ENCODE results near the gene ZNF532. TPM values are rescaled to one million over a fixed set of nuclear protein-coding genes. Genes with fewer than 3 reads are reported as not detected.
"Not testable (repeated sequence)": the region's sequence is repeated elsewhere in the genome, so short reads cannot be mapped to it uniquely, and the experiment has no call there.

Gene ZNF532
- total RNA-seq, 1 experiment from 2014 or later = 118 TPM

DNA sequence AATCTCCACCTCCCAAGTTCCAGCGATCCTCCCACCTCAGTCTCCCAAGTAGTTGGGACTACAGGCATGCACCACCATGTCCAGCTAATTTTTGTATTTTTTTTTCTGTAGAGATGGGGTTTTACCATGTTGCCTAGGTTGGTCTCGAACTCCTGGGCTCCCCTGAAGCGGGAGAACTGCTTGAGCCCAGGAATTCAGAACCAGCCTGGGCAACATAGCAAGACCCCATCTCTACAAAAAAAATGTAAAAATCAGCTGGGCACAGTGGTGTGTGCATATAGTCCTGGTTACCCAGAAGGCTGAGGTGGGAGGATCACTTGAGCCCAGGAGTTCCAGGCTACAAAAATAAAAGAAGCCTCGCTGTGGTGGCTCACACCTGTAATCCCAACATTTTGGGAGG, 12.0 kb upstream of the ZNF532 start:
- Histone ChIP-seq H3K36me3 (ENCODE audit: insufficient read depth, low read length, poor library complexity, severe bottlenecking) (no peaks in the 10 kb centered on the region), H3K9me3 (ENCODE audit: low read depth, low read length, poor library complexity, severe bottlenecking) (no peaks in the 10 kb centered on the region), H3K27me3 (replicated peaks; ENCODE audit: insufficient read depth, low read depth, low read length, poor library complexity) (no peaks in the 10 kb centered on the region), H3K4me1 (ENCODE audit: insufficient read depth, low read length, poor library complexity, severe bottlenecking) (peaks cover 30% of the 10 kb centered on the region), H3K27ac (ENCODE audit: low read depth, low read length, poor library complexity, severe bottlenecking) (no peak overlapping the region), H3K4me3 (ENCODE audit: low read depth, low read length, poor library complexity, severe bottlenecking) (no peak overlapping the region)
- BruUV-seq (replicated peaks) = no TSS peak
- CTCF ChIA-PET = no interaction called here
- DNase-seq (ENCODE audit: low spot score) = no peak
- no peak for TF ChIP-seq EZH2 (IDR thresholded peaks at IDR 0.05; ENCODE audit: borderline replicate concordance, low read depth, low read length, poor library complexity, severe bottlenecking)
- TF ChIP-seq, protein P1, sequence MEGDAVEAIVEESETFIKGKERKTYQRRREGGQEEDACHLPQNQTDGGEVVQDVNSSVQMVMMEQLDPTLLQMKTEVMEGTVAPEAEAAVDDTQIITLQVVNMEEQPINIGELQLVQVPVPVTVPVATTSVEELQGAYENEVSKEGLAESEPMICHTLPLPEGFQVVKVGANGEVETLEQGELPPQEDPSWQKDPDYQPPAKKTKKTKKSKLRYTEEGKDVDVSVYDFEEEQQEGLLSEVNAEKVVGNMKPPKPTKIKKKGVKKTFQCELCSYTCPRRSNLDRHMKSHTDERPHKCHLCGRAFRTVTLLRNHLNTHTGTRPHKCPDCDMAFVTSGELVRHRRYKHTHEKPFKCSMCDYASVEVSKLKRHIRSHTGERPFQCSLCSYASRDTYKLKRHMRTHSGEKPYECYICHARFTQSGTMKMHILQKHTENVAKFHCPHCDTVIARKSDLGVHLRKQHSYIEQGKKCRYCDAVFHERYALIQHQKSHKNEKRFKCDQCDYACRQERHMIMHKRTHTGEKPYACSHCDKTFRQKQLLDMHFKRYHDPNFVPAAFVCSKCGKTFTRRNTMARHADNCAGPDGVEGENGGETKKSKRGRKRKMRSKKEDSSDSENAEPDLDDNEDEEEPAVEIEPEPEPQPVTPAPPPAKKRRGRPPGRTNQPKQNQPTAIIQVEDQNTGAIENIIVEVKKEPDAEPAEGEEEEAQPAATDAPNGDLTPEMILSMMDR (conservative IDR thresholded peaks at IDR 0.05; ENCODE audit: low read depth, low read length) = no peak
- intact Hi-C loops (cut with micrococcal nuclease; ENCODE audit: unreplicated experiment) = no loop called here
- POLR2A ChIA-PET (ENCODE audit: low non-redundant PET) = no interaction called here

GRCh38 chr18:58853561-58853960, 11.1 kb upstream of the ZNF532 start:
- H3K9me3 ChIP-seq (ENCODE audit: low read depth, low read length, poor library complexity, severe bottlenecking) = no peaks in the 10 kb centered on the region
- intact Hi-C loops (cut with micrococcal nuclease; ENCODE audit: unreplicated experiment) = no loop called here
- no peak for DNase-seq (ENCODE audit: low spot score)
- BruUV-seq (replicated peaks) = no TSS peak
- no peaks in the 10 kb centered on the region for H3K27me3 ChIP-seq (replicated peaks; ENCODE audit: insufficient read depth, low read depth, low read length, poor library complexity)
- H3K36me3 ChIP-seq (ENCODE audit: insufficient read depth, low read length, poor library complexity, severe bottlenecking) = no peaks in the 10 kb centered on the region
- H3K4me1 ChIP-seq (ENCODE audit: insufficient read depth, low read length, poor library complexity, severe bottlenecking) = peaks cover 24% of the 10 kb centered on the region
- no peak for TF ChIP-seq EZH2 (IDR thresholded peaks at IDR 0.05; ENCODE audit: borderline replicate concordance, low read depth, low read length, poor library complexity, severe bottlenecking)
- TF ChIP-seq, protein P1 (conservative IDR thresholded peaks at IDR 0.05; ENCODE audit: low read depth, low read length) = no peak
- H3K27ac ChIP-seq (ENCODE audit: low read depth, low read length, poor library complexity, severe bottlenecking) = no peak overlapping the region
- ChIA-PET CTCF (no interaction called here), POLR2A (ENCODE audit: low non-redundant PET) (no interaction called here)
- H3K4me3 ChIP-seq (ENCODE audit: low read depth, low read length, poor library complexity, severe bottlenecking) = no peak overlapping the region

GRCh38 chr18:58855521-58855920, 9.2 kb upstream of the ZNF532 start:
- DNase-seq (ENCODE audit: low spot score); H3K27me3 ChIP-seq (replicated peaks; ENCODE audit: insufficient read depth, low read depth, low read length, poor library complexity); intact Hi-C loops (cut with micrococcal nuclease; ENCODE audit: unreplicated experiment); H3K36me3 ChIP-seq (ENCODE audit: insufficient read depth, low read length, poor library complexity, severe bottlenecking); H3K9me3 ChIP-seq (ENCODE audit: low read depth, low read length, poor library complexity, severe bottlenecking); BruUV-seq (replicated peaks); H3K27ac ChIP-seq (ENCODE audit: low read depth, low read length, poor library complexity, severe bottlenecking); CTCF ChIA-PET; POLR2A ChIA-PET (ENCODE audit: low non-redundant PET); H3K4me3 ChIP-seq (ENCODE audit: low read depth, low read length, poor library complexity, severe bottlenecking): not testable (repeated sequence)
- H3K4me1 ChIP-seq (ENCODE audit: insufficient read depth, low read length, poor library complexity, severe bottlenecking) = peaks cover 28% of the 10 kb centered on the region

- intact Hi-C loops (cut with micrococcal nuclease; ENCODE audit: unreplicated experiment) = no loop called here
- H3K36me3 ChIP-seq (ENCODE audit: insufficient read depth, low read length, poor library complexity, severe bottlenecking) = no peaks in the 10 kb centered on the region
- POLR2A ChIA-PET (ENCODE audit: low non-redundant PET) = no interaction called here
- CTCF ChIA-PET = interaction anchor here (0.5 kb wide), 1 partner anchor 199 kb away, joined by 3 read pairs; no protein-coding TSS in a partner anchor
- TF ChIP-seq, protein P1 (conservative IDR thresholded peaks at IDR 0.05; ENCODE audit: low read depth, low read length) = no peak
- no peak for TF ChIP-seq EZH2 (IDR thresholded peaks at IDR 0.05; ENCODE audit: borderline replicate concordance, low read depth, low read length, poor library complexity, severe bottlenecking)
- no peaks in the 10 kb centered on the region for H3K9me3 ChIP-seq (ENCODE audit: low read depth, low read length, poor library complexity, severe bottlenecking)
- no peak for DNase-seq (ENCODE audit: low spot score)
- H3K27me3 ChIP-seq (replicated peaks; ENCODE audit: insufficient read depth, low read depth, low read length, poor library complexity) = no peaks in the 10 kb centered on the region
- no peak overlapping the region for H3K4me3 ChIP-seq (ENCODE audit: low read depth, low read length, poor library complexity, severe bottlenecking)
- BruUV-seq (replicated peaks) = no TSS peak
- H3K27ac ChIP-seq (ENCODE audit: low read depth, low read length, poor library complexity, severe bottlenecking) = no peak overlapping the region
- peaks cover 28% of the 10 kb centered on the region for H3K4me1 ChIP-seq (ENCODE audit: insufficient read depth, low read length, poor library complexity, severe bottlenecking)
Observed at GRCh38 chr18:58856881-58857280, 7.8 kb upstream of the ZNF532 start.
